ENCODE results near the gene RIPOR1.
"Not testable (repeated sequence)": the region's sequence is repeated elsewhere in the genome, so short reads cannot be mapped to it uniquely, and the experiment has no call there.

The RIPOR1 gene

DNA sequence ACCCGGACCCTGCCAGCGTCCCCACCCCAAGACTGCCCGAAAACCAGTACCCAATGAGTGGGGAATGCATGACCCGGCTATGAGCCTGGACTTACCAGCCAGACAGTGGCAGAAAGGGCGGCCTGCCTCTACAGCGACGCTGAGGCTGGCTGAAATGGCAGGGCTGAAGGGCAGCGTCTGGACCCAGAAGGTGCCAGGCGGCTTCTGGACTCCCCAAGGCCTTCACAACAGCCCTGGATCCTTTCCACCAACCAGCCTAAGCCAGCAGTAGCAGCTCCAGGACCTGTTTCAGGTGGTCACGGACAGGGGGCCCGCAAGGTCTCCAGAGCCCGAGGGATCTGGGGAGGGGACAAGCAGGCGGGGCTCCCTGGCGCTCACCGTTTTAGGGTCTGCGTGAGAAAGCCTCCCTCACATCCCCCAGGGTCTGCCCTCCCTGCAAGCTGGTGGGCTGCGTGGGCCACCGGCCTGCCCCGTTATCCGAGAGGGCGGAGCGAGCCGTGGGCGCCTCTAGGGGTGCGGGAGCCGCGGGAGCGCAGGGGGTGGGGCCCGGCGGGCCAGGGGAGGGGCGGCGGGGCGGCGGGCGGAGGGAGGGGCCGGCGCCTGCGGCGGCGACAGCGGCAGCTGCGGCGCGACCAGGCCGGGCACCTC lies at the start of gene RIPOR1:
Gene RIPOR1 (plus strand): TSS at position 608 of the 648 bp plus-strand sequence. CDS start 9,618 bp downstream, outside the sequence.
- DNase-seq, result no peak

DNA sequence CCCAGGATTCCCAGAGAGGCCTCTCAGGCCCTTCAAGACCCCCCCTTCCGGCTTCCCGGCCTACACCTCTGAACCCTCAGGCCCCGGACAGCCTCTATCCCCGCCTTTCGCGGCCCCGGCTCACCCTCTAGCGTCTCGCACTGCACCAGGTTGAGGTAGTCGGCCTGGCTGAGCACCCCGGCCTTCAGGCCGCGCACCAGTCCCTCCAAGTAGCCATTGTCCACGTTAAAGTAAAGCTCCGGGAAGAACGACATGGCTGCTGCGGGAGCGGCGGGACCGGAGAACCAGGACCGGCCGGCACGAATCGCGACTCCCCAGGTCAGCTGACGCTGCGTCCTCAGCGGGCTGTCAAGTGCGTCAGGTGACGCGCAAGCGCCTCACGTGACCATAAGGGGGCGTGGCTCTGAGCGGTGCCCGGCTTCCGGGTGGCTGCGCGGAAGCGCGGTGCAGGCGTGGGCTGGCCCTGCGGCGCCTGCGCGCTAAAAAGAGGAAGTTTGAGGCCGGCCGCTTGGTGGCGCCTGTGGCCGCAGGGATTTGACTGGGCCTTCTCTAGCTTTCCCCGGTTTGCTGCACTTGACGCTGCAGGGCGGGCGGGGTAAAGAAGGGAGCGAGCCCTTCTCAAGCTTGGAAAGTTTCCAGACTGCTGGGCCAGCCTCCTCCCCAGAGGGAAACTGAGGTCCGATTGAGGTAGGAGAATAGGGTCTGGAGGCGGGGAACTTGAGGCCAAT lies 47.6 kb upstream of the RIPOR1 start, which contains the start of gene ATP6V0D1:
Gene ATP6V0D1 (minus strand): TSS at position 325 of the 728 bp plus-strand sequence. CDS start 71 bp downstream, at position 254.
- peak; percentile 99 for DNase-seq

DNA sequence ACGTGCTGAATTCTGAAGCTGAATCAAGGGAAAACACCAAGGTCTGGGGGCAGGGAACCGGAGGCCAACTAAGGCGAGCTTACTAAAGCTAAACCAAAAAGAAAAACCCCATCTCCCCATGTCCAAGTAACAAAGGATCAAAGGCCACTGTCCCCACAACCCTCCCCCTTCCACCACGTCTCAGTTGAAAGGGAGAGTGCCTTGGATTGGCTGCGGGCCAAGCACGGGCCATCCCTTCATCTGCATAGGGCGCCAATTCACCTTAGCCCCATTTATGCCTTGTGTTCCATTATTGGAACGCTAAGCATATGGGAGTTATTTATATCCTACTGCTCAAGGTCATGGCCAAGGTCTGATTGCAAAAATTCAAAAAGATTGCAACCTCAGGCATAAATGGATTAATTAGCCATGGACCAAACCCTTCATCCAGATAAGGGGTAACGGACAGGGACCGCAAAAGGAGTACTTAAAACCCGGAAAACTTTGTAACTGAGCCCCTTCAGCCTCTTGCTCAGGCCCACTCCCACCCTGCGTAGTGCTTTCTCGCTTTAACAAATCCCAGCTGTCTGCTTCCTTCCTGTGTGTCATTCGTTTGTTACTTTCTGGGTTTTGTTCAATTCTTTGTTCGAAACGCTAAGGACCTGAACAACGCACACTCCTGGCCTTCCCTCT lies 46.9 kb upstream of the RIPOR1 start:
- DNase-seq, result peak; percentile 64

GRCh38 chr16:67482233-67482924 lies 46.2 kb upstream of the RIPOR1 start:
- no peak for DNase-seq

DNA sequence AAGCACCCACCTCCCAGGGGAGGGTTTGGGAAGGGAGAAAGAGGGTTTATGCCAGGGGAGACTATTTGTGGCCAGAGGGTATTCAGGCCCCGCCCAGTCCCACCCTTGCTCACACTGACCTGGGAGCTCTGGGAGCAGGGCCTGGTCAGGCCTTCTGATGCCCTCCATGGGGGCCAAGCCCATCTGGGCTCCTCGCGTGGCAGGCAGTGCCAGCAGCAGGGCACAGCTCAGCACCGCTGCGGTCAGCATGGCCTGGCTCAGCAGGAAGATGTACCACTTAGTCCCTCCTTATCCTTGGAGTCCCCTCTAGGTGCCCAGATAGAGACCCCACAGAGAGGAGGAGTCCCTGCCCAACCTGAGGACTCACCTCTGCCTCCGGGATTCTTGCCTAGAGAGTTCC lies 45.5 kb upstream of the RIPOR1 start, which contains the start of gene AGRP:
Gene AGRP (minus strand): TSS at position 398 of the 400 bp plus-strand sequence. CDS start 149 bp downstream, at position 249.
- DNase-seq, result no peak

DNA sequence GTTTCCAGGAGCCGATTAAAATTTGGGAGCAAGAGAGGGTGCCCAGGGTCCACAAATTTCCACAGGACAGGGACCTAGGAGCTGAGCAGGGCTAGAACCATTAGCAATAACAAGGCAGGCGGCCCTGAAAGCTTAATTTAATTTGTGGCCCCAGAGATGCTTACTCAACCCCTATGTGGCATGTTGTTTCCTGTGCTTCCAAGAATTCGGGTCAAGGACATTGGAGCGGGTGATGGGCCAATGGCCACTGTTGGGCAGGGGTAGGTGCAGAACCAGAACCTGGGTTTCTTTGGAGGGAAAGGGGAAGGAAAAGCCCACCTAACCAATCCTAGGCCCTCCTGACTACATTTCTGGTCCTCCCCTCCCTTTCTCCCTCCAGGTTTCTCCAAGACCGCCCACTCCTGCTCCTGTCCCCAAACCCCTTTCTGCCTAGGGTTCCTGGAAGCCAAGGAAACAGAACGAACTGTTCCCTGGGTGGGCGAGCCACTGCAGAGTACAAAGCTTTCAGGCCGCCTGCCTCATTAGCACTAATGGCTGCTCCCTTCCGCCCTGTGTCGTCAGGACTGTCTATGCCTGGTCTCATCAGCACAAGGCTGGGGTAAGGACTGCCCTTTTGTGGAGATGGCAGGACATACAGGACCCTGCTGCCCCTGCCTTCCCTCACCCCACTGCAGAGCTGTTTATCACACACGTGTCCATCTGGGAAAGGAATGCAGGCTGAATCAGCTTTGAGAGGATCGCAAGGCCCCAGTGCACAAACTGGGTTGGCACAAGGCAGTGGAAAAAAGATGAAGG lies 44.7 kb upstream of the RIPOR1 start:
- DNase-seq, result no peak

DNA sequence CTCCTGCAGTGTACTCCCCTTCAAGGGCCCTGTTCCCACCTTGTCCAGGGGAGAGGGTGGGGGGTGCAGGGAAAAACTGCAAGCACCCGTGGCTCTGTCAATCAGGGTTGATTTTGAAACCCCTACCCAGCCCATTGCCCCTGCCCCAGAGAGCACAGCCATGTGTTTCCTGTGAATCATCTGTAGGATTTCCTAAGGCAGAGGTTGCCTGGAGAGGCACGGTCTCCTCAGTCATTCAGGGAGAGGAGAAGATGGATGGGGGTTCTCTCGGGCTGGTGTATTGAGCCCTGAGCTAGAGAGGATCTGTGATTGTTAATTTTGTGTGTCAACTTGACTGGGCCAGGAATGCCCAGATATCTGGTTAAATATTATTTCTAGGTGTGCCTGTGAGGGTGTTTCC lies 41.8 kb upstream of the RIPOR1 start:
- DNase-seq, result no peak

- not testable (repeated sequence) for DNase-seq
Measured at GRCh38 chr16:67487561-67487960, 41.1 kb upstream of the RIPOR1 start.

GRCh38 chr16:67489401-67490083 lies 39.1 kb upstream of the RIPOR1 start:
- DNase-seq, result no peak

DNA sequence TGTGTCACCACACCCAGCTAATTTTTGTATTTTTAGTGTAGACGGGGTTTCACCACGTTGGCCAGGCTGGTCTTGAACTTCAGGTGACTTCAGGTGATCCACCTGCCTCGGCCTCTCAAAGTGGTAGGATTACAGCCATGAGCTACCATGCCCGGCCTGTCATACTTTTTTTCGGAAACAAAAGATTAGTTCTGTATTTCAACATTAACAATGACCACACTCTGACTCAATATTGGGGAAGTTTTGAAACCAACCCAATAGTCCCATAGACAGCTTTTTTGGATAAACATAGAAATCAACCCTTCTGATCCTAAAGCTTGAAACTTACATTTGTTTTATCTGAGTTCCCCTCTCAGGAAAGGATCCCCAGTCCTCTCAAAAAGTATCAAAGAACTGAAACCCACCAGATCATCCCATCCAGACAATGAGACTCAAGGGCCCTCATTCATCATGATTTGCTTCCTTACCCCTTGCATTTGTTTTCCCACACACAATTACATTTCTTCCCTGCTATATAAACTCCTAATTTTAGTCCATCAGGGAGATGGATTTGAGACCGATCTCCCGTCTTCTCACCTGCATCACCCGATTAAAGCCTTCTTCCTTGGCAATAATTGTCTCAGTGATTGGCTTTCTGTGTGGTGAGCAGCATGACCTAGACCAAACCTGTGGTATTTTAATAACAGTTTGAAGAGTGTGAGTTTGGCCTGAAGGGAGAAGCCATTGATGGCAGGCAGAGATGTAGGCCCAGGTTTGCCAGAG lies 38.1 kb upstream of the RIPOR1 start:
- no peak for DNase-seq

- DNase-seq, result no peak
Measured at GRCh38 chr16:67499106-67499505, 29.5 kb upstream of the RIPOR1 start.

DNA sequence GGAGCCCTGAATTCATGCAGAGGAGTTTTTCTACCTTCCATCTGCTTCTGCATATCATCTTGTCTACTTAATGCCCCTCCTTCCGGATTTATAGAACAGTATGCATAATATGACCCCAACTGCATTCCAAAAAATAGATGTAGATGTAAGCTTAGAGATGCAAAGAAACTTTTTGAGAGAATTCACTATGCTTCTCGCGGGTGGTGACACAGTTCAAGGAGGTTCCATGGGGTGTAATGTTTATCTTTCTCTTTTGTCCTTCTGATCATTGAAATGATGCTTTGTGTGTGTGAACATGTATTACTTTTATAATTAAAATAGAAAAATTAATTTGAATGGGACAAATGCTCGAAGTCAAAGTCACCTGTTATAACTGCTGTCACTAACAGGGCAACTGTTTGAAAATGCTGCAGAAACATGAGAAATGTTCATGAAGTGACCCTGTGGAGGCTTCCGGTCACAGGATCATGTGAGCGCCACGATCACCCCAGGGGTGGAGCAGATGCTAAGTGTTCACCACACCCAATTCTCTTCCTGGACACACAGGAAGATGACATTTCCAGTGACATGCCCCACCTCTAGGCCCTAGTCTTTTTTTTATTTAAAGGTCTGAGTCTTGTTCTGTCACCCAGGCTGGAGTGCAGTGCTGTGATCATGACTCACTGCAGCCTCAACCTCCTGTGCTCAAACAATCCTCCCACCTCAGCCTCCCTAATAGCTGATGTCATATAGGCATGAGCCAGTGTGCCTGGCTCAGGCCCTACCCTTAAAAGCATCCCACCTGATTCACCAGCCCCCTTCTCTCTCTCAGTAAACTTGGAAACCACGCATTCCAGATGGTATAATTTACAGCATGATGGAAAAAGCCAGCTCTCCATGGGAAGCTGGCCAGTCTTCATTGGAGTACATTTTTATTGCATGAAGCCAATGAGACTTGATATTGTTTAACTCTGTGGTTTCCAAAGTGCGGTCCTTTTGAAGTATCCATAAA lies 24.3 kb upstream of the RIPOR1 start:
- DNase-seq, result peak; percentile 73

- DNase-seq, result no peak
Measured at GRCh38 chr16:67506468-67506867, 22.2 kb upstream of the RIPOR1 start.

GRCh38 chr16:67509016-67509415 lies 19.6 kb upstream of the RIPOR1 start:
- no peak for DNase-seq

- not testable (repeated sequence) for DNase-seq
Measured at GRCh38 chr16:67513892-67514291, 14.7 kb upstream of the RIPOR1 start.

- peak; percentile 85 for DNase-seq
Measured at GRCh38 chr16:67514382-67514828, 14.2 kb upstream of the RIPOR1 start.

DNA sequence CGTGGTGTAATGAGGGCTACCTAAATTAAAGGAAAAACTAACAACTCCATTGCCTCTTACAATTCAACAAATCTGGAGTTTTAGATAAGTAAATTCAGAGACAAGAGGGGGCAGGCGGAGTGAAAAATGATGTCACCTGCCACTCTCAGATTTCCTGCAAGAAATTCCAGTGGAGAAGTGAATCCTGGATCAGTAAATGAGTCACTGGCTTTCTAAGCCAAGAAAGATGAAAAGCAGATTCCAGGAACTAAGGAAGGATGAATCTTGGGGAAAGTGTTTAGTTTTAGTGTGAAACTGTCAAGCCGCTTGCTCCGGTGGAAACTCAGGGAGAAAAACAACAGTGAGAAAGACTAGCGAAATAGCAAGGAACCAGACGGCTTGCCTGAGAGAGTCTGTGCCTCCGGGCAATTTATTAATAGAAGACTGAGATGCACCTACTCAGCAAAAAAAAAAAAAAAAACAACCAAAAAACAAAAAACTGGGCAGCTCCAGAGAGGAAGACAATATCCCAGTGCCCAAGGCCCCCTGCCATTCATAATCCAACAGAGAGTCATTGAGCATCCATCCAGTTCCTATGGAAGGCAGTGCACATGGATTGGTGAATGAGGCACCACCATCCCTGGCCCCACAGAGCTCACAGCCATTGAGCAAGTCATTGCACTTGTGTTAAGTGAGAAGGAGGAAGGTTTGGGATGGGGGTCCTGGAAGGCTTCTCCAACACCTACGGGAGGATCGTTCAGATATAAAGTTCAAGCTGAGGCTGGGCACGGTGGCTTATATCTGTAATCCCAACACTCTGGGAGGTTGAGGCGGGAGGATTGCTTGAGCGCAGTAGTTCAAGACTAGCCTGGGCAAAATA lies 12.1 kb upstream of the RIPOR1 start:
- no peak for DNase-seq

GRCh38 chr16:67517155-67517445 lies 11.5 kb upstream of the RIPOR1 start:
- DNase-seq, result no peak

Data from activated CD4-positive, alpha-beta T cell treated with anti-CD3 and anti-CD28 coated beads, Interleukin-2, amount 50 U/mL, for 16 hours (primary cell).